SIG-M5 (cell line): ENCODE data around the gene TCF12.
"Not testable (repeated sequence)": the region's sequence is repeated elsewhere in the genome, so short reads cannot be mapped to it uniquely, and the experiment has no call there.

ENCODE experiments used
- DNase-seq: peaks from one replicate; lab custom pipeline; 2025; lab: John Stamatoyannopoulos, UW

TCF12 gene

GRCh38 chr15:57092252-57092651, 173.8 kb downstream of the TCF12 start:
- no peak for DNase-seq

- DNase-seq, result no peak
These were observed 176.1 kb downstream of the TCF12 start for GRCh38 chr15:57094321-57095257.

- no peak for DNase-seq
These were observed 177.5 kb downstream of the TCF12 start for GRCh38 chr15:57095896-57096295.

GRCh38 chr15:57097246-57097645, 178.8 kb downstream of the TCF12 start:
- no peak for DNase-seq

GRCh38 chr15:57097919-57098543, 179.6 kb downstream of the TCF12 start:
- DNase-seq, result not testable (repeated sequence)

- no peak for DNase-seq
These were observed 180.5 kb downstream of the TCF12 start for GRCh38 chr15:57098896-57099295.

- no peak for DNase-seq
These were observed 181.7 kb downstream of the TCF12 start for GRCh38 chr15:57100136-57100539.

- no peak for DNase-seq
These were observed 184.4 kb downstream of the TCF12 start for GRCh38 chr15:57102858-57103257.

- no peak for DNase-seq
These were observed 189.9 kb downstream of the TCF12 start for GRCh38 chr15:57108296-57108695.

GRCh38 chr15:57109005-57109404, 190.6 kb downstream of the TCF12 start:
- no peak for DNase-seq

GRCh38 chr15:57111002-57111401, 192.6 kb downstream of the TCF12 start:
- DNase-seq, result no peak

GRCh38 chr15:57112178-57112577, 193.7 kb downstream of the TCF12 start:
- DNase-seq, result no peak

- DNase-seq, result no peak
These were observed 195.6 kb downstream of the TCF12 start for GRCh38 chr15:57114070-57114469.

- no peak for DNase-seq
These were observed 199.8 kb downstream of the TCF12 start for GRCh38 chr15:57118013-57118799.

- no peak for DNase-seq
These were observed 203.8 kb downstream of the TCF12 start for GRCh38 chr15:57122080-57122840.

- no peak for DNase-seq
These were observed 205.6 kb downstream of the TCF12 start for GRCh38 chr15:57124036-57124435.

- DNase-seq, result no peak
These were observed 210.6 kb downstream of the TCF12 start for GRCh38 chr15:57129064-57129463.

GRCh38 chr15:57130956-57131355, 212.5 kb downstream of the TCF12 start:
- DNase-seq, result no peak

GRCh38 chr15:57133127-57133968, 214.9 kb downstream of the TCF12 start:
- DNase-seq, result no peak

- DNase-seq, result no peak
These were observed 215.7 kb downstream of the TCF12 start for GRCh38 chr15:57134071-57134605.

- no peak for DNase-seq
These were observed 216.4 kb downstream of the TCF12 start for GRCh38 chr15:57134851-57135250.
